ENCODE measurements around the gene KIF26A. TPM values are rescaled to one million over a fixed set of nuclear protein-coding genes. Genes with fewer than 3 reads are reported as not detected.

Gene KIF26A
- total and polyA plus RNA-seq, 8 donors: 0.65 to 21.7 (median 1.5) TPM

DNA sequence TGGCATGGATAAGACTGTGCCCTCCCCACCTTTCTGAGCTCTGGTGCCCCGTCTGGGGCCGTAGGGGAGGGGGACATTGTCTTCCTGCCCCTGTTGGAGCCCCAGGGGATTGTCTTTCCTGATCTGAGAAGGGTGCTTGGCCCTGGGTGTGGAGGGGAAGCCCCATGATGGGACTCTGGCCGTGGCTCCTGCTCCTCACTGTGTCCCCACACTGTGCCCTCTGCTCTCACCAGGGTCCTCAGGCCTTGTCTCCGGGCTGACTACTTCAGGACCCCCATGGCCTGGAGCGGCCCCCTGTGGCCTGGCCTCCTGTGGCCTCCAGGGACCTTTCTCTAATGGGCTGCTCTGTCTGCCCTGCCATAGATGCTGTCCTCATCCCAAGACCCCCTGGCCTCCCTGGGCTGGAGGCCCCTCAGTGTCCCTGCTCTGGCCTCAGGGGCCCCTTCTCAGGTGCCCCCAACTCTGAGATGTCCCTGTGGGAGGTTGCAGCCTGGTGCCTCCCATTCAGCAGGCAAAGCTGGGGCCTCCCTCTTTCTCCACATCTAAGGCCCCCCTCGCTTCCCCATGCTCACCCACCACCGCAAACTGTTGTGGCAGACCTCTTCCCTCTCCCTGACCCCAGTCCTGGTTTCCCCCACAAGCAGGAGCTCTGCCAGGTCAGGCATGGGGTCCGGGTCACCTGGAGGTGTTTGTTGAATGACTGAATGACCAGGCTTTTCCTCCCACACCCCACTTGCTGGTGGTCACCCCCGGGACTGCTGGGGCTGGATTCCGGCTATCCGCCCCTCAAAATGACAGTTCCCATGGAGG is 4.0 kb downstream of the KIF26A start:
- peaks cover 15 to 31% (median 23%) of the 10 kb centered on the region in 4 donors for H3K4me1 ChIP-seq
- DNase-seq: no peak
- WGBS, 5 donors: 78 to 91% (median 80%) methylated on average over 8 to 11 of the region's 11 CpGs
- TF ChIP-seq POLR2AphosphoS5 (IDR thresholded peaks at IDR 0.05) (no peak), POLR2A (IDR thresholded peaks at IDR 0.05) (no peak), EP300 (IDR thresholded peaks at IDR 0.05) (no peak)
- TF ChIP-seq, protein P1, sequence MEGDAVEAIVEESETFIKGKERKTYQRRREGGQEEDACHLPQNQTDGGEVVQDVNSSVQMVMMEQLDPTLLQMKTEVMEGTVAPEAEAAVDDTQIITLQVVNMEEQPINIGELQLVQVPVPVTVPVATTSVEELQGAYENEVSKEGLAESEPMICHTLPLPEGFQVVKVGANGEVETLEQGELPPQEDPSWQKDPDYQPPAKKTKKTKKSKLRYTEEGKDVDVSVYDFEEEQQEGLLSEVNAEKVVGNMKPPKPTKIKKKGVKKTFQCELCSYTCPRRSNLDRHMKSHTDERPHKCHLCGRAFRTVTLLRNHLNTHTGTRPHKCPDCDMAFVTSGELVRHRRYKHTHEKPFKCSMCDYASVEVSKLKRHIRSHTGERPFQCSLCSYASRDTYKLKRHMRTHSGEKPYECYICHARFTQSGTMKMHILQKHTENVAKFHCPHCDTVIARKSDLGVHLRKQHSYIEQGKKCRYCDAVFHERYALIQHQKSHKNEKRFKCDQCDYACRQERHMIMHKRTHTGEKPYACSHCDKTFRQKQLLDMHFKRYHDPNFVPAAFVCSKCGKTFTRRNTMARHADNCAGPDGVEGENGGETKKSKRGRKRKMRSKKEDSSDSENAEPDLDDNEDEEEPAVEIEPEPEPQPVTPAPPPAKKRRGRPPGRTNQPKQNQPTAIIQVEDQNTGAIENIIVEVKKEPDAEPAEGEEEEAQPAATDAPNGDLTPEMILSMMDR (IDR thresholded peaks at IDR 0.05): no peak
- H3K27ac ChIP-seq: no peak overlapping the region
- no peaks in the 10 kb centered on the region for H3K9me3 ChIP-seq
- H3K36me3 ChIP-seq: no peaks in the 10 kb centered on the region
- H3K4me3 ChIP-seq: no peak overlapping the region
- intact Hi-C loops (cut with DNase I; ENCODE audit: low total_unique reads): no loop called here
- peaks cover 0 to 53% (median 26%) of the 10 kb centered on the region in 3 donors for H3K27me3 ChIP-seq

DNA sequence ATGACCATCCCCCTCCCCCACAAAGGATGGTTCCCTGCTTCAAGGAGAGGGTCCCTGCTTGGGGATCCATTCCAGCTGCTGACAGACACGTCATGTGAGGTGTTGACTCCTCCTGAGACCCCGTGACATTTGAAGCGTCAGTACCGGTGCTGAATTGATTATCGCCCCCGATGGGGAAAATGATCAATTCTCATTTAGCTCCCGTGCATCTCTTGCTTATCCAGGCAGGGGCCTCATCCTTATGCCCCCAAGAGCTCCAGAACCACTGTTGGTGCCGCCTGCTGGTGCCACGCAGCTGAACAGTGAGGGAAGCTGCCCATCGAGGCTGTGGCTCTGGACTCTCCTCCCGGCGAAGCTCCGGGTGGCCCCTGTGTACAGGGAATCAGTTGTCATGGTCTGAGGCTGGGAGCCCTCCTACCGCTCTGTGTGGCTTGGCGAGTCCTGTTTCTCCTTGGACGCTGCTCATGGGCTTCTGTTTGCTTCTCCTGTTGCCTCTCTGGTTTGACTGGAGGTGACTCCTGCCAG is 4.6 kb downstream of the KIF26A start:
- peaks cover 10 to 25% (median 16%) of the 10 kb centered on the region in 4 donors for H3K4me1 ChIP-seq
- no peak overlapping the region for H3K4me3 ChIP-seq
- H3K27ac ChIP-seq: peak overlapping the region in 1 of 5 donors; percentile 1
- no peaks in the 10 kb centered on the region for H3K36me3 ChIP-seq
- 74 to 86% (median 80%) methylated on average over 16 of the region's 16 CpGs for WGBS, 5 donors
- TF ChIP-seq, protein P1 (IDR thresholded peaks at IDR 0.05): no peak
- no peak for TF ChIP-seq EP300 (IDR thresholded peaks at IDR 0.05)
- TF ChIP-seq POLR2AphosphoS5 (IDR thresholded peaks at IDR 0.05): no peak
- TF ChIP-seq POLR2A (IDR thresholded peaks at IDR 0.05): no peak
- peaks cover 0 to 46% (median 19%) of the 10 kb centered on the region in 3 donors for H3K27me3 ChIP-seq
- H3K9me3 ChIP-seq: no peaks in the 10 kb centered on the region
- no peak for DNase-seq
- intact Hi-C loops (cut with DNase I; ENCODE audit: low total_unique reads): no loop called here

DNA sequence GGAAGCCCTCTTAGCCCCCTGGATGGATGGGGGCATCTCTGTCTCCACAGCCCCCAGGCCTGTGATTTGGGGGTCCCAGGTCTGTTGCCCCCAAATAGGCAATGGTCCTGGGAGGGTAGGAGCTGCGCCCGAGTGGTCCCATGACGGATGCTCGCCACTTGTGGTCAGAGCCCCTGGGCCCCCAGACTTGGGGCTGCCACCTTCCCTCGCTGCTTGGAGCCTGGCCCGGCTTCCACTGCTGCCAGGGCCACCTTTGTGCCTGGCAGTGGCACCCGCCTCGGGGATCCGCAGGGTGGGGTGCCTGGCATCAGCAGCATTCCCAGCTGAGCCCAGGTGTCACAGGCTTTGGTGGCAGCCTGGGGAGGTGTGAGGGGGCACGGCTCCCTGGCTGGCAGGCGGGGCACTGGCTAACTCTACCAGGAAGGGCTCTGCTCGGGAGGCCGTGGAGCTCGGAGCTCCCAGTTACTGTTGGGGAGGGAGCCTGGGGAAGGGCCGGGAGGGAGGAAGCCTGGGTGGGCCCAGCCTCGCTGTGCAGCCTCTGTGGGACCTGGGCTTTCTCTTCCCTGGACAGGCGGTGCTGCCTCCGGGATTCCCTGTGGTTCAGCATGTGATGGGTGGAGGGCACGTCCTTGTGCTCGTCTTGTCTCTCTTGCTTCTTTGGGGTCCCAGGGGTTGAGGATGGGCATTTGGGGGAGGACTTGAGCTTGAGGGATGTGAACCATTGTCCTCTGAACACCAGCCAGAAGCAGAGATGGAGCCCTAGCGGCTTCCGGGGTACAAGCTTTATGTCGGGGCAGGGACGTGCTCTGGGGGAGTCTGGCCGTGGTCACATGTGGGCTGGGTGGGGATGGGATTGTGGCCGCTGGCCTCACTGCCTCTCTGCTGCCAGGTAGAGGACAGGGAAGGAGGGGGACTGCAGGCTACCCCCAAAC is 5.4 kb downstream of the KIF26A start:
- H3K27me3 ChIP-seq: peaks cover 0 to 39% (median 11%) of the 10 kb centered on the region in 3 donors
- intact Hi-C loops (cut with DNase I; ENCODE audit: low total_unique reads): no loop called here
- peak overlapping the region in 1 of 5 donors; percentile 1 for H3K27ac ChIP-seq
- DNase-seq: peak in 1 of 2 donors; percentile 38
- no peak overlapping the region for H3K4me3 ChIP-seq
- TF ChIP-seq, protein P1 (IDR thresholded peaks at IDR 0.05): no peak
- TF ChIP-seq EP300 (IDR thresholded peaks at IDR 0.05): no peak
- no peak for TF ChIP-seq POLR2AphosphoS5 (IDR thresholded peaks at IDR 0.05)
- no peak for TF ChIP-seq POLR2A (IDR thresholded peaks at IDR 0.05)
- no peaks in the 10 kb centered on the region for H3K36me3 ChIP-seq
- WGBS, 5 donors: 58 to 85% (median 80%) methylated on average over 23 to 26 of the region's 26 CpGs
- peaks cover 2 to 17% (median 8%) of the 10 kb centered on the region in 4 donors for H3K4me1 ChIP-seq
- H3K9me3 ChIP-seq: no peaks in the 10 kb centered on the region

DNA sequence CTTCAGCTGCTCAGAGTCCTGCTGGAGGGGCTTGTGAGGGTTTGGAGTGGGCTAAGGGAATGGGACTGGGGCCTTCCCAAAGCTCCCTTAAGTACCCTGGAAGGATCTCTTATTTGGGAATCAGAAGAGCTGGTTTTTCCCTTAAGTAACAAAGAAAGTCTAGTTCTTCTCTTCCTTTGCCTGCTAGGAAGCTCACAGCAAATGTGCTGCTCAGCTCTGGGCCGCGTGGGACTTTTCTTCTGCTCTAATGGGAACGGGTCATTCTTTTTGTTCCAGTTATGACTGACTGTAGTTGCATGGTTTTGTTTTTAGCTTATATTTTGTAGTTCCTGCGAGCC is 6.0 kb downstream of the KIF26A start:
- Histone ChIP-seq H3K4me3 (no peak overlapping the region), H3K4me1 (peaks cover 0 to 11% (median 2%) of the 10 kb centered on the region in 4 donors), H3K27me3 (peaks cover 0 to 37% (median 5%) of the 10 kb centered on the region in 3 donors), H3K27ac (no peak overlapping the region), H3K9me3 (no peaks in the 10 kb centered on the region), H3K36me3 (no peaks in the 10 kb centered on the region)
- no peak for DNase-seq
- intact Hi-C loops (cut with DNase I; ENCODE audit: low total_unique reads): no loop called here
- TF ChIP-seq POLR2AphosphoS5 (IDR thresholded peaks at IDR 0.05): no peak
- TF ChIP-seq EP300 (IDR thresholded peaks at IDR 0.05): no peak
- TF ChIP-seq, protein P1 (IDR thresholded peaks at IDR 0.05): no peak
- TF ChIP-seq POLR2A (IDR thresholded peaks at IDR 0.05): no peak
- WGBS, 5 donors: 82 to 89% (median 86%) methylated on average over 4 of the region's 4 CpGs

All from stomach (tissue), 9 donors.